H1 (cell line): ENCODE data around the gene TWIST2. TPM values are rescaled to one million over a fixed set of nuclear protein-coding genes. Genes with fewer than 3 reads are reported as not detected.

Experiments used
- CTCF ChIA-PET: fragments of 300-600 bp; sonication (Branson Sonifier 250); formaldehyde crosslinking; loops from one replicate; lab custom pipeline; 2021; ENCODE audit not compliant: partially characterized antibody; lab: Charles Lee
- POLR2A ChIA-PET: fragments of 300-600 bp; sonication (Branson Sonifier 250); formaldehyde crosslinking; loops from one replicate; lab custom pipeline; 2021; ENCODE audit warnings: inconsistent platforms; ENCODE audit not compliant: partially characterized antibody; lab: Charles Lee
- DNase-seq, 2 experiments: peaks; one replicate each; pipeline versions ENCODE4 v3.0.0 to v3.0.0-alpha.2; 2010 to 2022; ENCODE audit warnings: low spot score in 2 of 2, low read depth in 1 of 2, mixed read lengths in 1 of 2
- FAIRE-seq: peaks from 2 replicates; lab custom pipeline; 2011; peaks lifted over from hg19 to GRCh38; lab: Jason Lieb, UNC
- H2AFZ ChIP-seq: 2 replicates; pipeline ENCODE4 v1.8.1; 2012; ENCODE audit warnings: low read length, inconsistent platforms
- H2AK5ac ChIP-seq: 2 replicates; pipeline ENCODE4 v1.6.1; 2013; ENCODE audit warnings: low read depth, low read length
- H2BK120ac ChIP-seq: replicated peaks from 2 replicates; pipeline ENCODE3; 2013; ENCODE audit warnings: low read depth, low read length, inconsistent platforms
- H2BK12ac ChIP-seq: 2 replicates; pipeline ENCODE4 v1.6.1; 2013; ENCODE audit warnings: low read depth, low read length
- H2BK15ac ChIP-seq: 2 replicates; pipeline ENCODE4 v1.6.1; 2013; ENCODE audit warnings: low read length
- H2BK20ac ChIP-seq: 2 replicates; pipeline ENCODE4 v1.6.1; 2013; ENCODE audit warnings: low read length
- H2BK5ac ChIP-seq: 2 replicates; pipeline ENCODE4 v1.6.1; 2013; ENCODE audit warnings: low read depth, low read length
- H3K14ac ChIP-seq: 2 replicates; pipeline ENCODE4 v1.6.1; 2013; ENCODE audit warnings: inconsistent platforms; ENCODE audit not compliant: insufficient read length
- H3K18ac ChIP-seq: 2 replicates; pipeline ENCODE4 v1.6.1; 2013; ENCODE audit warnings: low read length; ENCODE audit errors: extremely low read depth
- H3K23ac ChIP-seq: 2 replicates; pipeline ENCODE4 v1.6.1; 2013; ENCODE audit warnings: inconsistent platforms; ENCODE audit not compliant: insufficient read length
- H3K23me2 ChIP-seq: 2 replicates; pipeline ENCODE4 v1.6.1; 2013; ENCODE audit warnings: low read depth, low read length
- H3K27ac ChIP-seq: 2 replicates; pipeline ENCODE4 v1.6.1; 2011; ENCODE audit warnings: low read depth, low read length, inconsistent platforms
- H3K27me3 ChIP-seq, 4 experiments: replicated peaks in 1 of 4; 1 replicate in 1 of 4; 2 replicates in 3 of 4; pipeline versions ENCODE4 v1.6.1 to v1.8.1; 2011 to 2013; ENCODE audit warnings: low read length in 3 of 4, mild to moderate bottlenecking in 3 of 4, inconsistent platforms in 2 of 4, mixed read lengths in 2 of 4, moderate library complexity in 1 of 4; ENCODE audit not compliant: control insufficient read depth in 3 of 4, insufficient read depth in 3 of 4; ENCODE audit errors: extremely low read depth in 1 of 4
- H3K36me3 ChIP-seq, 4 experiments: 2 replicates each; pipeline versions ENCODE4 v1.6.1 to v1.8.1; 2011 to 2013; ENCODE audit warnings: mild to moderate bottlenecking in 4 of 4, low read length in 3 of 4, moderate library complexity in 2 of 4, control low read depth in 1 of 4, inconsistent platforms in 1 of 4; ENCODE audit not compliant: insufficient read depth in 4 of 4, control insufficient read depth in 2 of 4
- H3K4ac ChIP-seq: replicated peaks from 2 replicates; pipeline ENCODE3; 2013; ENCODE audit warnings: low read length, low read depth, mixed read lengths, inconsistent platforms; ENCODE audit not compliant: insufficient read length
- H3K4me1 ChIP-seq, 4 experiments: replicated peaks in 1 of 4; 1 replicate in 1 of 4; 2 replicates in 3 of 4; pipeline versions ENCODE4 v1.6.1 to v1.8.1; 2011 to 2013; ENCODE audit warnings: low read length in 3 of 4, inconsistent platforms in 2 of 4, mixed read lengths in 1 of 4; ENCODE audit not compliant: insufficient read depth in 4 of 4, control insufficient read depth in 3 of 4
- H3K4me2 ChIP-seq, 2 experiments: 2 replicates each; pipeline versions ENCODE4 v1.6.1 to v1.8.1; 2011 to 2013; ENCODE audit warnings: low read depth in 2 of 2, low read length in 2 of 2, control low read depth in 1 of 2, inconsistent platforms in 1 of 2, mild to moderate bottlenecking in 1 of 2; ENCODE audit not compliant: insufficient read depth in 1 of 2
- H3K4me3 ChIP-seq, 4 experiments: fragments of 200-600, 300-600 bp in 1 of 4; sonication (generic), shearing (Covaris generic), sonication (Bioruptor Twin) in 1 of 4; 2 replicates each; pipeline versions ENCODE4 v1.5.1 to v1.8.1; 2011 to 2016; ENCODE audit warnings: low read length in 4 of 4, low read depth in 3 of 4, control low read depth in 2 of 4, inconsistent platforms in 2 of 4, mild to moderate bottlenecking in 2 of 4, mixed read lengths in 1 of 4, moderate library complexity in 1 of 4; ENCODE audit not compliant: insufficient read depth in 2 of 4; ENCODE audit errors: extremely low read depth in 1 of 4
- H3K56ac ChIP-seq: replicated peaks from 2 replicates; pipeline ENCODE3; 2013; ENCODE audit warnings: low read depth, mild to moderate bottlenecking, mixed read lengths, low read length, inconsistent platforms; ENCODE audit not compliant: insufficient read length
- H3K79me1 ChIP-seq: 2 replicates; pipeline ENCODE4 v1.6.1; 2013; ENCODE audit warnings: low read depth, low read length, control low read depth
- H3K79me2 ChIP-seq, 2 experiments: 2 replicates each; pipeline versions ENCODE4 v1.6.1 to v1.8.1; 2012 to 2013; ENCODE audit warnings: low read length in 2 of 2, mild to moderate bottlenecking in 2 of 2, inconsistent platforms in 1 of 2; ENCODE audit not compliant: insufficient read depth in 2 of 2, control insufficient read depth in 1 of 2
- H3K9ac ChIP-seq, 4 experiments: replicated peaks in 1 of 4; 1 replicate in 1 of 4; 2 replicates in 3 of 4; pipeline versions ENCODE4 v1.6.1 to v1.8.1; 2011 to 2013; ENCODE audit warnings: low read depth in 3 of 4, low read length in 3 of 4, control low read depth in 2 of 4, mild to moderate bottlenecking in 2 of 4, moderate library complexity in 2 of 4, inconsistent platforms in 1 of 4; ENCODE audit errors: extremely low read depth in 1 of 4
- H3K9me3 ChIP-seq, 2 experiments: 2 replicates each; pipeline versions ENCODE4 v1.6.1 to v1.8.1; 2012 to 2013; ENCODE audit warnings: mild to moderate bottlenecking in 2 of 2, moderate library complexity in 2 of 2, control low read depth in 1 of 2, inconsistent platforms in 1 of 2, low read depth in 1 of 2, low read length in 1 of 2, mixed read lengths in 1 of 2; ENCODE audit not compliant: insufficient read depth in 2 of 2
- H4K20me1 ChIP-seq, 2 experiments: replicated peaks in 1 of 2; 2 replicates each; pipeline versions ENCODE3 to v1.8.1; 2011 to 2013; ENCODE audit warnings: inconsistent platforms in 2 of 2, low read length in 2 of 2, mild to moderate bottlenecking in 1 of 2; ENCODE audit not compliant: insufficient read depth in 2 of 2, control insufficient read depth in 1 of 2
- H4K5ac ChIP-seq: 2 replicates; pipeline ENCODE4 v1.6.1; 2013; ENCODE audit warnings: low read length, low read depth, mixed read lengths, inconsistent platforms; ENCODE audit not compliant: insufficient read length
- H4K8ac ChIP-seq: 2 replicates; pipeline ENCODE4 v1.8.0; 2013; ENCODE audit warnings: mild to moderate bottlenecking, moderate library complexity, low read length, inconsistent platforms; ENCODE audit not compliant: insufficient read depth; ENCODE audit errors: extremely low read depth
- H4K91ac ChIP-seq: replicated peaks from 2 replicates; pipeline ENCODE3; 2013; ENCODE audit warnings: low read length, mixed read lengths, inconsistent platforms; ENCODE audit not compliant: insufficient read length
- TCF12 ChIP-seq: IDR thresholded peaks from 2 replicates; pipeline ENCODE4 v1.6.1; 2011; ENCODE audit warnings: low read depth, mild to moderate bottlenecking, low read length
- TEAD4 ChIP-seq: IDR thresholded peaks from 2 replicates; pipeline ENCODE4 v1.6.1; 2012; ENCODE audit warnings: low read depth, low read length, inconsistent platforms, mixed read lengths
- WGBS, 2 experiments: shearing (Covaris generic) in 1 of 2; methylation state at CpG; one replicate each; pipeline versions ENCODE4 v1.1.6 to v1.1.7; 2013 to 2015; ENCODE audit warnings: low lambda C conversion rate in 2 of 2, mixed read lengths in 2 of 2, inconsistent platforms in 1 of 2, low coverage in 1 of 2, missing lambda C conversion rate in 1 of 2; ENCODE audit not compliant: insufficient replicate concordance in 2 of 2, insufficient coverage in 1 of 2, insufficient read length in 1 of 2; ENCODE audit errors: extremely low coverage in 1 of 2, missing lambda C conversion rate in 1 of 2; 5-methylcytosine and 5-hydroxymethylcytosine counted together
- polyA plus RNA-seq, 7 experiments: library from polyadenylated mRNA; depleted of rRNA in 3 of 7; stranded (reverse) in 5 of 7; unstranded in 2 of 7; fragments of >200 nt in 5 of 7; fragments of 200-250 nt in 2 of 7; gene quantifications; 1 replicate in 5 of 7; 2 replicates in 1 of 7; 4 replicates in 1 of 7; pipeline versions ENCODE4 v1.2.1 to v1.2.3, GENCODE V29; 2011 to 2013; ENCODE audit warnings: missing spikeins in 2 of 7, mixed read lengths in 2 of 7
- total RNA-seq: library from RNA; stranded (reverse); fragmentation: NEBNext Ultra II Directional; extraction: Animal tissue kit (Norgen Biotek cat#: 25700); gene quantifications from 2 replicates; pipeline ENCODE4 v1.2.1, GENCODE V29; 2021

The TWIST2 gene
- total and polyA plus RNA-seq, 2 of the 8 experiments (the other 6 are each of a cell fraction or from before 2014, with no cell fraction given): 2.6 to 4.3 TPM

- H3K4me3 ChIP-seq: no peak overlapping the region
- ChIA-PET POLR2A (no interaction called here), CTCF (no interaction called here)
Observed at GRCh38 chr2:238879621-238880377, 31.9 kb downstream of the TWIST2 start.

More at GRCh38 chr2:238879621-238880377, 31.9 kb downstream of the TWIST2 start:
- Histone ChIP-seq H3K23me2 (no peaks in the 10 kb centered on the region), H3K36me3 (no peaks in the 10 kb centered on the region), H3K4me2 (no peak overlapping the region), H2AFZ (no peak overlapping the region), H3K23ac (no peak overlapping the region), H2BK20ac (no peak overlapping the region), H3K27me3 (no peaks in the 10 kb centered on the region), H3K79me1 (no peaks in the 10 kb centered on the region), H2AK5ac (no peak overlapping the region), H3K56ac (no peak overlapping the region), H4K5ac (no peak overlapping the region), H2BK5ac (no peak overlapping the region), H3K18ac (no peak overlapping the region), H3K4ac (no peak overlapping the region), H2BK12ac (no peak overlapping the region), H3K9ac (no peak overlapping the region), H3K4me1 (no peaks in the 10 kb centered on the region), H2BK120ac (no peak overlapping the region), H3K27ac (no peak overlapping the region), H3K9me3 (no peaks in the 10 kb centered on the region), H4K91ac (no peak overlapping the region), H3K79me2 (no peaks in the 10 kb centered on the region), H4K20me1 (no peaks in the 10 kb centered on the region), H4K8ac (no peak overlapping the region), H2BK15ac (no peak overlapping the region), H3K14ac (no peak overlapping the region)
- no peak for DNase-seq
- no peak for TF ChIP-seq TEAD4
- no peak for TF ChIP-seq TCF12
- FAIRE-seq: no peak
- 95 to 100% methylated on average over 2 to 4 of the region's 4 CpGs for WGBS, 2 experiments
